Left kidney (tissue), 2 donors: ENCODE measurements around the gene VARS2. TPM values are rescaled to one million over a fixed set of nuclear protein-coding genes. Genes with fewer than 3 reads are reported as not detected.

Experiments used
- DNase-seq: peaks from one replicate; pipeline ENCODE4 v3.0.0-alpha.2; 2013
- polyA plus RNA-seq: library from polyadenylated mRNA; unstranded; fragments of 120-200 nt; gene quantifications from one replicate; pipeline ENCODE4 v1.2.1, GENCODE V29; 2013; ENCODE audit not compliant: insufficient read length

The VARS2 gene
- polyA plus RNA-seq, 1 donor: 52.6 TPM

DNA sequence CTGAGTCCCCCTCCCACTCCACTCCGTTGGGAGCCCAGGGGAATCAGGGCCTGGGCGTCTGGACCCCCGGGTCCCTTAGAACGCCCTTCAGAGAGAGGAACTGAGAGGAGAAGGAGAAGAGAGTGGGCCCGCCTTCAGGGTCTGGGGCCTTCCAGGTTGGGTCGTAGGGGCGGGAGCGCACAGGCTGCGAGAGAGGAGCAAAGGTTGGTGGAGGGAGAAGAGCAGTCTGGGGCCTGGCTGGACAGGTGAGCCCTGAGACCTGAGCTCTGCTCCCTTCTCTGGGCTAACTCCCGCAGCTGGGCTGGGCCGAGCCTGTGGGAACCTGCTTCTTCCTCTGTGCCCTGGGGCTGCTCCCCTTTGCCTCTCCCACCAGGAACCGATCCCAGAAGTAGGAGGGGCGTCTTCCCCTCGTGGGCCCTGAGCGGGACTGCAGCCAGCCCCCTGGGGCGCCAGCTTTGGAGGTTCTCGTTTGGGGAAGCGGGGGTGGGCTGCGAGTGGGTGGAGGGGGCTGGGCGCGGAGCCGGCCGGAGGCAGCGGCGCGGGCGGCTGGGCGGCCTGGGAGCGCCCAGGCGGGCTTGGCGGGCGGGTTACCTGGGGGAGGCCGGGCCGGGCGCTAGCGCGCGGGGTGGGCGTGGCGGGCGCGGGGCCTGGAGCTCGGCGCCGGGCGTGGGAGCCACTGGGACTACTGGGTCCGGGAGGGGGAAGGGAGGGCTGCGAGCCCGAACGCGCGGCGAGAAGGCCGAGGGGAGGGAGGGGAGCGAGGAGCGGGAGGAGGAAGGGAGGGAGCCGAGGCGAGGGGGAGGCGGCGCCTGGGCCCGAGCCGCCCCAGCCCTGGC lies 30.1 kb upstream of the VARS2 start, which contains the start of gene DDR1:
Gene DDR1, plus strand, starts transcription at position 835 of the 836 bp plus-strand sequence. CDS start 4,211 bp downstream, outside the sequence.
- peak; percentile 76 for DNase-seq

DNA sequence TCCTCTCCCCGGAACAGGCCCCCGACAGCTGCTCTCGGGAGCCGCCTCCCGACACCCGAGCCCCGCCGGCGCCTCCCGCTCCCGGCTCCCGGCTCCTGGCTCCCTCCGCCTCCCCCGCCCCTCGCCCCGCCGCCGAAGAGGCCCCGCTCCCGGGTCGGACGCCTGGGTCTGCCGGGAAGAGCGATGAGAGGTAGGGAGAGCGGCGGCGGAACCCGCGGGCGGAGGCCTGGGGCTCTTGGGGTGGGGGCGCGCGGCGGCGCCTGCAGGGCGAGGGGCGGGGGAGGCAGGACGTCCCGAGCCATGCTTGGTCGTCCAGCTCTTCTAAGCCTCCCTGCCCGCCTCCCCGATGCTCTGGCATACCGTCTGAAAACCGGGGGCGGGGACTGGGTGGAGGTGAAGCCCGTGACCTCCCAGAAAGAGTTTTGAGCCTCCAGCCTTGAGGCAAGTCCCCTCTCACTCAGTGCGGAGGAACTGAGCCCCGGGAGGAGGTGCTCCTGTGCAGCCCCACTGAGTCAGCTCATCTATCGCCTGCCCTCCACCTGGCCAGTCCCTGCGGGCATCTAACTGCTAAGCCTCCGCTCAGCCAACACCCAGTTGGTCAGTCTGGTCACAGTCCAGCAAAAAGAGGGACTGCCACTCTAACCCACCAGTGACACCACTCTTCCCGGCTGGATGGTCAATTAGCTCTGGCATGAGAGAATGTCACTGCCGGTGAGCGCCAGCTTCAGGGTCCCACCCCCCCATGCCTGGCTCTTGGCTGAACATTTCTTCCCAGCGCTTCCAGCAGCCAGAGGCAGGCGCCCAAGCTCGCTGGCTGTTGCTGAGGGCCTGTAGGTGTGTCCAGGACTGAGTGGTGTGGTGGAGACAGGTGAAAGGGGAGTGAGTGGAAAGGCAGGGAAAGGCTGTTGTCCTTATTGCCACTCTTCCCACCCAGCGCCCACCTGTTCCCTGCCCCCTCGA lies 29.2 kb upstream of the VARS2 start:
- peak; percentile 60 for DNase-seq

DNA sequence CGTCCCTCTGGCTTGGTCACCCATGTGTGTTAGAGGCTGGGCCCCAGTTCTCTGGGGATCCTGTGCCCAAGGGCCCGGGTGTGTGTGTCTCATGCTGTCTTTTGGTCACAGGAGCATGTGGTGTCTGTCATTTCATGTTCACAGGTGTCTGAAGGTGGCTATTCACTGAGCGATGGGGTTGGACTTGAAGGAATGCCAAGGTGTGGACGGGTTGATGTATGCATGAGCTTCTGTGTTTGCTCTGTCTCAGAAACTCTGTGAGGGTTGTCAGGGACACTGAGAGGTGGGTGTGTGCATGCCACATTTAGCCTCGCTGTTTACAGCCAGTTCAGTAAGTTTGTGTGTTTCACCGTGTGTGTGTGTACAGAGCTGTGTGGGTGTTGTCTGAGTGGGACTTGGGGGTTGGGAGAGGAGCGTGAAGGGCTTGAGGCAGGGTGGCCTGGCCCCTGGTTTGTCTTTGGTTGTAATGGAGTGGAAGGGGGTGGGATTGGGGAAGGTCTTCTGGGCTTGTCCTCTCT lies 28.5 kb upstream of the VARS2 start:
- peak; percentile 35 for DNase-seq

DNA sequence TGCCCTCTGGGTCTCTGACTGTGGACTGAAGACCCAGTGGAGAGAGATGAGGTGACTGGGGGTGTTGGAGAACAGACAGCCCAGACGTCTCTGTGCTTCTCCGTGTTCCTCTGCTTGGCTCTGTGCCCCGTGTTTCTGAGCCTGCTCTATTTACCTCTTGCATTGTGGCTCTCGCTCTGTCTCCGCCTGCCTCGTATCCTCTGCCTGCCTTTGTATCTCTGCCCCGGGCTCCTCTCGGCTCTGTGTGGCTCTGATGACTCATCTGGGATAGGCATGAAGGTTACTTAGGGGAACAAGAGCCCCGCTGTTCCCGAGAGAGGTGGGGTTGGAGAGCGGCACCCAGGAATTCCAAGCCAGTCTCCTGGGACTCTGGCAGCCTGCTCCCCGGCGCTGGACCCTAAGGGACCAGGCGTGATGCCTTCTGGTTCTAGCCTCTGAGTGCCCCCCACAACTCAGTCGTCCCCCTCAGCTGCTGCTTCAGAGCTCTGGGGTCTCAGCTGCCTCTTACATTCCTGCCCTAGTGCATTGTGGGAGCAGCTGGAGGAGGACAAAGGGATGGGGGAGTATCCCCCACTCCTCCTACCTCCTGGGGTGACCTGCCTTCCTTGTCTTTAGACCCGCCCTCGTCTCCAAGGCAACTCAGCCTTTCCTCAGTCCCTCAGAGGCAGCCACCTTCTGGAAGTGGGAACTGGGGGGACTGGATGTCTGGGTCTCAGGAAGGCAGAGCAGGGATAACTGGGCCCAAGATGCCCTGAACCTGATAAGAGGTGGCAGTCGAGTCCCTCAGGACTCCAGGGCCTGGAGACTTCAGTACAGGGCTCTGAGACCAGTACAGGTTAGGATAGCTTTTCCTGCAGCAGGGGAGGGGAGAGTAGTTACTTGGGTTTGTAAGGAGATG lies 27.8 kb upstream of the VARS2 start:
- peak; percentile 82 for DNase-seq

GRCh38 chr6:30886897-30887255 lies 27.2 kb upstream of the VARS2 start:
- DNase-seq: no peak

GRCh38 chr6:30887901-30888815 lies 25.9 kb upstream of the VARS2 start:
- DNase-seq: no peak

GRCh38 chr6:30888816-30889495 lies 25.1 kb upstream of the VARS2 start:
- DNase-seq: no peak

DNA sequence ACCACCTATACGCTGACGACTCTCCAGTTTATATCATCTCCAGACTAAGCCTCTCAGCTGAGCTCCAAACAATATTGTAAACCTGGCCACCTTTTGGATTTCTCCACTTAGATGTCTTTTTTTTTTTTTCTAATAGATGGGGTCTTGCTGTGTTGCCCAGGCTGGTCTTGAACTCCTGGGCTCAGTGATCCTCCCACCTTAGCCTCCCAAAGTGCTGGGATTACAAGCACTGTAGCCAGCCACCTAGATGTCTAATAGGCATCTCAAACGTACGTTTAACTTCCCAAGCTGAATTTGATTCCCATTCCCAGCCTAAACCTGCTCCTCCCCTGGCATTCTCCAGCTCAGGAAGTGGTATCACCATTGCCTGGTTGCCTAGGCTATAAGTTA lies 24.5 kb upstream of the VARS2 start:
- DNase-seq: no peak

DNA sequence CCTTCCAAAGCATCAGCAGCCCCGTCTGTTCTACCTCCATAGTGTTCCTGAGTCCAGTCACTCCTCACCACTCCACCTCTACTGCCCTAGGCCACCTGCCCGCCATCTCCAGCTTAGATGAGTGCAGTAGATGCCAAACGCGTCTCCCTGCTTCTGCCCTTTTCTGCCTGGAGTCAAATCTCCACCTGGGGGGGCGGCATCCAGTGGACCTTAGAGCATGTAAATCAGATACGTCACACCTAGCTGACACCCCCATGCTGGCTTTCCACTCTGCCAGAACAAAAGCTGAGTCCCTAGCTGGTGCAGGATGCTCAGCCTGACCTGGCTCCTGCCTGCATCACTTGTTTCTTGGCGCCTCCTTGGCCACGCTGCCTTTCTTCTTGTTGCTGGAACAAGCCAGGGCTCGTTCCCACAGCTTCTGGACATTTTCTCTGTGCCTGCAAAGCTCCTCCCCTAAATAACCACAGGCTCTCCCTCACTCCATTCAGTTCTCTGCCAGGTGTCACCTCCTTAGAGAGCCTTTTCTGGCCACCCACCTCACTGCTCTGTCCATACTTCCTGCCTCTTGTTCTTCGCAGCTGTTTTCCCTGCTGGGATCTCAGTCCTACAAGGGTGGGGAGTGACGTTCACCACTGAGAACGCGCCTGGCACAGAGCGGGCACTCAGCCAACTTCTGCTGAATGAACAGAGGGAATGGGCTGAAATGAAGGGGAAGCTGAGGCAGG lies 24.0 kb upstream of the VARS2 start:
- DNase-seq: no peak

DNA sequence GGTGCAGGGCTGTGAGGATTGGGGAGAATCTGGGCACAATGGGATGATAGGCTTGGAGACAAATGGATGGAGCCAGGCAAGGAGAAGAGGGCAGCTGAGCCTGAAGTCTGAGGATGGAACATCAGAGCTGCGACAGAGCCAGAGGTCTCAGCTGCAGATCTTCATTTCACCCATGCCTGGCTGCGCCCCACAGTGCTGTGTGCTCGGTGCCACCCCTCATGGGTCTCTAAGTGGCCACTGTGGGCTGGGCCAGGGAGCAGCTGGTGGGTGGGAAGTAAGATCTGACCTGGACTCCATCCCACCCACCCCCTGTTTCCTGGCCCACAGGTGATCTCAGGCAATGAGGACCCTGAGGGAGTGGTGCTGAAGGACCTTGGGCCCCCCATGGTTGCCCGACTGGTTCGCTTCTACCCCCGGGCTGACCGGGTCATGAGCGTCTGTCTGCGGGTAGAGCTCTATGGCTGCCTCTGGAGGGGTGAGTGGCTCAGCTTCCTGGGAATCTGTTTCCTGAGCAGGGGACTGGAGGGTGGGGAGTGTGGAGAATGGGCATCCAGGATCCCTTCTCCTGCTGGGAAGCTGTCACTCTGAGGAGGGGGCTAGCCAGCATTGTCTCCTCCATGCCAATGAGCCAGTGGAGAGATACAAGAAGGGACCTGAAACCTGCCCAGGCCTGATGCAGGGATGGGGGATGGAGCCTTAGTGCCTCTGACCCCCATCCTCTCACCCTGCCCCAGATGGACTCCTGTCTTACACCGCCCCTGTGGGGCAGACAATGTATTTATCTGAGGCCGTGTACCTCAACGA lies 23.2 kb upstream of the VARS2 start:
- no peak for DNase-seq

GRCh38 chr6:30891450-30891723 lies 22.7 kb upstream of the VARS2 start:
- no peak for DNase-seq

DNA sequence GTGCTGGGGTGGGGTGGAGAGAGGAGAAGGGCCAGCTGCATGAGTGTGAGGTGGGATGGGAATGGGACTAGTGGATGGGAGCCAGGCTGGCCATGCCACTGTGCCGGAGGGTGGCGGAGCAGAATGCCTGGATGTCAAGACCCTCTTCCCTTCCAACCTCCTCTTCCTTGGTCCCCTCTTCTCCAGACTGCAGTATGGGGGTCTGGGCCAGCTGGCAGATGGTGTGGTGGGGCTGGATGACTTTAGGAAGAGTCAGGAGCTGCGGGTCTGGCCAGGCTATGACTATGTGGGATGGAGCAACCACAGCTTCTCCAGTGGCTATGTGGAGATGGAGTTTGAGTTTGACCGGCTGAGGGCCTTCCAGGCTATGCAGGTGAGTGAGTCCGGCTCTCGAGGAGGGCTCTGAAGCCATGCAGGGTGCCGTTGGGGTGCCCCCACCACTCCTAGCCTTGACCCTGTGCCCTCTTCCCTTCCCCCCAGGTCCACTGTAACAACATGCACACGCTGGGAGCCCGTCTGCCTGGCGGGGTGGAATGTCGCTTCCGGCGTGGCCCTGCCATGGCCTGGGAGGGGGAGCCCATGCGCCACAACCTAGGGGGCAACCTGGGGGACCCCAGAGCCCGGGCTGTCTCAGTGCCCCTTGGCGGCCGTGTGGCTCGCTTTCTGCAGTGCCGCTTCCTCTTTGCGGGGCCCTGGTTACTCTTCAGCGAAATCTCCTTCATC lies 22.1 kb upstream of the VARS2 start:
- no peak for DNase-seq

DNA sequence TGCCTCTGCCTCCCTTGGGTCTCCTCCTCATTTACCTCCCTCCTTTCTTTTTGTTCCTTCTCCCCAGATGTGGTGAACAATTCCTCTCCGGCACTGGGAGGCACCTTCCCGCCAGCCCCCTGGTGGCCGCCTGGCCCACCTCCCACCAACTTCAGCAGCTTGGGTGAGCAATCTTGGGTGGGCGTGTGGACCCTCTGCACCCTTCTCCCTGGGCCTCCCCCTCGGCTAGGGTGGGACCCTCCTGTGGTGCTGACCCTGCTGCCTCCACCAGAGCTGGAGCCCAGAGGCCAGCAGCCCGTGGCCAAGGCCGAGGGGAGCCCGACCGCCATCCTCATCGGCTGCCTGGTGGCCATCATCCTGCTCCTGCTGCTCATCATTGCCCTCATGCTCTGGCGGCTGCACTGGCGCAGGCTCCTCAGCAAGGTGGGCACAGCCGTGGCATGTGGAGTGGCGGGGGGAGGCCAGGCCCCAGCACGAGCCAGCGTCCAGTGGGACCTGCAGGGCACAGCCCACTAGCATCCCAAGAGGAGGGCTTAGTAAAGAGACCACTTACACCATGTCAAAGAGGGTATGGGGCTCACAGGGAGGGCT lies 20.9 kb upstream of the VARS2 start:
- DNase-seq: no peak

GRCh38 chr6:30893666-30894065 lies 20.4 kb upstream of the VARS2 start:
- no peak for DNase-seq

DNA sequence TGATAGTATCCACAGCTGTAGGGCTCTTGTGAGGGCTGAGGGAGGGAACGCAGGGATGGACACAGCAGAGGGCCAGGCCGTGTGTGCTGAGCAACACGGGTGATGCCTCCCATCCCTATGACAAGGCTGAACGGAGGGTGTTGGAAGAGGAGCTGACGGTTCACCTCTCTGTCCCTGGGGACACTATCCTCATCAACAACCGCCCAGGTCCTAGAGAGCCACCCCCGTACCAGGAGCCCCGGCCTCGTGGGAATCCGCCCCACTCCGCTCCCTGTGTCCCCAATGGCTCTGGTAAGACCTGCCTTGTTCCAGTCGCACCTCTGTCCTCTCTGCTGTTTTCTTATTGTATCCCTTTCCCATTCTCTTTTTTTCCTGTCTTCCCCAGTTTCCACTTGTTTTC lies 19.7 kb upstream of the VARS2 start:
- no peak for DNase-seq

DNA sequence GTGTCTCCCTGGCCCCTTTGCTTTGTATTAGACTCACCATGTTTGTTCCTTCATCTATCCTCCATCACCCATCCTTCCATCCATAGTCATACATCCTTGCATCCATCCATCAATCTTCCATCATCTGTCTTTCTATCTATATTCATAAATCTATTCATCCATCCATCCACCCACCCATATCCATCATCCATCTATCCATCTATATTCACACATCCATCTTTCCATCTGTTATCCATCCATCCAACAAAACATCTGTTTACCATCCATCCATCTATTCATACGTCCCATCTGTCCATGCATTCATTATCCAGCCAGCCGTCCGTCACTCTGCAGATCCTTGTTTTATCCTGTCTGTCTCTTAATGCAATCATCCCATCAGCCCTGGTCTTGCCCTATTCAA lies 19.1 kb upstream of the VARS2 start:
- DNase-seq: no peak

- DNase-seq: no peak
These were observed 18.7 kb upstream of the VARS2 start for GRCh38 chr6:30895343-30895742.

DNA sequence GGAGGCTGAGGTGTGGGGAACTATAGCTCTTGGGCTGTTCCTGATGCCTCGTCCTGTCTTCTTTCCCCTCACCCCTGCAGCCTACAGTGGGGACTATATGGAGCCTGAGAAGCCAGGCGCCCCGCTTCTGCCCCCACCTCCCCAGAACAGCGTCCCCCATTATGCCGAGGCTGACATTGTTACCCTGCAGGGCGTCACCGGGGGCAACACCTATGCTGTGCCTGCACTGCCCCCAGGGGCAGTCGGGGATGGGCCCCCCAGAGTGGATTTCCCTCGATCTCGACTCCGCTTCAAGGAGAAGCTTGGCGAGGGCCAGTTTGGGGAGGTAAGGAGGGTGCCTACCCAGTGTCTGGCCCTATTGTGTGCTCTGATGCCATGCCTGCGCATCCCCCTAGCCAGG lies 17.5 kb upstream of the VARS2 start:
- no peak for DNase-seq
